Thyroid gland (tissue), 4 donors: ENCODE measurements around the gene BEND2. TPM values are rescaled to one million over a fixed set of nuclear protein-coding genes. Genes with fewer than 3 reads are reported as not detected.
A peak's percentile ranks its signal among the peaks of the same experiment; 100 is the strongest.

ENCODE experiments used
- DNase-seq, 2 donors: peaks; one replicate each; pipeline ENCODE4 v3.0.0-alpha.2; 2019
- H3K27ac ChIP-seq, 3 donors: fragments of 200-600 bp; sonication (generic); 1 replicate in 2 of 3; 2 replicates in 1 of 3; pipeline ENCODE4 v1.5.1; 2016 to 2019; ENCODE audit warnings: mild to moderate bottlenecking in 1 of 3, moderate library complexity in 1 of 3
- H3K27me3 ChIP-seq: fragments of 200-600 bp; sonication (generic); one replicate; pipeline ENCODE4 v1.5.1; 2019
- H3K36me3 ChIP-seq, 2 donors: fragments of 200-600 bp; sonication (generic); one replicate each; pipeline ENCODE4 v1.5.1; 2016 to 2019
- H3K4me1 ChIP-seq, 2 donors: fragments of 200-600 bp; sonication (generic); one replicate each; pipeline ENCODE4 v1.5.1; 2017 to 2019
- H3K4me3 ChIP-seq, 3 donors: fragments of 200-600 bp; sonication (generic); replicated peaks in 1 of 3; 1 replicate in 2 of 3; 2 replicates in 1 of 3; pipeline ENCODE4 v1.5.1; 2016; ENCODE audit warnings: mild to moderate bottlenecking in 1 of 3
- H3K9me3 ChIP-seq: fragments of 200-600 bp; sonication (generic); one replicate; pipeline ENCODE4 v1.5.1; 2017
- POLR2A ChIP-seq, 2 donors: fragments of 450-650 bp; IDR thresholded peaks; one replicate each; pipeline ENCODE4 v1.6.1; 2017; ENCODE audit warnings: antibody characterized with exemption in 2 of 2, mild to moderate bottlenecking in 2 of 2, moderate library complexity in 1 of 2
- WGBS, 2 donors: methylation state at CpG; one replicate each; pipeline ENCODE4 v1.1.5; 2017; 5-methylcytosine and 5-hydroxymethylcytosine counted together
- intact Hi-C: fragments of 100-400 bp; cut with DNase I; formaldehyde crosslinking; loops from one replicate; pipeline ENCODE4 v1.15.1; 2023
- total RNA-seq, 4 donors: library from RNA; depleted of rRNA; stranded (reverse); fragments of >200 nt; gene quantifications; one replicate each; pipeline ENCODE4 v1.2.3, GENCODE V29; 2016
- TF ChIP-seq, protein P1 (sequence below), 6 experiments: fragments of 200-600 bp in 3 of 6; fragments of 450-650 bp in 3 of 6; sonication (generic) in 3 of 6; IDR thresholded peaks; one replicate each; pipeline ENCODE4 v1.5.1; 2016 to 2019; ENCODE audit warnings: antibody characterized with exemption in 6 of 6, mild to moderate bottlenecking in 2 of 6, inconsistent platforms in 1 of 6, moderate library complexity in 1 of 6

The BEND2 gene
- total RNA-seq, 4 donors from 2014 or later: 0.13 TPM; not detected in 3

GRCh38 chrX:18129690-18130089 is 91.0 kb downstream of the BEND2 start:
- WGBS, 2 donors: 54 to 71% methylated on average over 8 of the region's 8 CpGs
- no peak for TF ChIP-seq POLR2A (IDR thresholded peaks at IDR 0.05)
- TF ChIP-seq, protein P1, sequence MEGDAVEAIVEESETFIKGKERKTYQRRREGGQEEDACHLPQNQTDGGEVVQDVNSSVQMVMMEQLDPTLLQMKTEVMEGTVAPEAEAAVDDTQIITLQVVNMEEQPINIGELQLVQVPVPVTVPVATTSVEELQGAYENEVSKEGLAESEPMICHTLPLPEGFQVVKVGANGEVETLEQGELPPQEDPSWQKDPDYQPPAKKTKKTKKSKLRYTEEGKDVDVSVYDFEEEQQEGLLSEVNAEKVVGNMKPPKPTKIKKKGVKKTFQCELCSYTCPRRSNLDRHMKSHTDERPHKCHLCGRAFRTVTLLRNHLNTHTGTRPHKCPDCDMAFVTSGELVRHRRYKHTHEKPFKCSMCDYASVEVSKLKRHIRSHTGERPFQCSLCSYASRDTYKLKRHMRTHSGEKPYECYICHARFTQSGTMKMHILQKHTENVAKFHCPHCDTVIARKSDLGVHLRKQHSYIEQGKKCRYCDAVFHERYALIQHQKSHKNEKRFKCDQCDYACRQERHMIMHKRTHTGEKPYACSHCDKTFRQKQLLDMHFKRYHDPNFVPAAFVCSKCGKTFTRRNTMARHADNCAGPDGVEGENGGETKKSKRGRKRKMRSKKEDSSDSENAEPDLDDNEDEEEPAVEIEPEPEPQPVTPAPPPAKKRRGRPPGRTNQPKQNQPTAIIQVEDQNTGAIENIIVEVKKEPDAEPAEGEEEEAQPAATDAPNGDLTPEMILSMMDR (IDR thresholded peaks at IDR 0.05): no peak
- intact Hi-C loops: no loop called here
- no peak overlapping the region for H3K27ac ChIP-seq
- no peaks in the 10 kb centered on the region for H3K27me3 ChIP-seq
- no peaks in the 10 kb centered on the region for H3K9me3 ChIP-seq
- H3K4me3 ChIP-seq: no peak overlapping the region
- no peak for DNase-seq
- H3K4me1 ChIP-seq: no peaks in the 10 kb centered on the region
- H3K36me3 ChIP-seq: no peaks in the 10 kb centered on the region

GRCh38 chrX:18126971-18127370 is 93.7 kb downstream of the BEND2 start:
- Histone ChIP-seq H3K4me1 (no peaks in the 10 kb centered on the region), H3K9me3 (no peaks in the 10 kb centered on the region), H3K27me3 (no peaks in the 10 kb centered on the region), H3K27ac (no peak overlapping the region), H3K36me3 (no peaks in the 10 kb centered on the region), H3K4me3 (no peak overlapping the region)
- no peak for DNase-seq
- intact Hi-C loops: no loop called here
- TF ChIP-seq, protein P1 (IDR thresholded peaks at IDR 0.05): no peak
- no peak for TF ChIP-seq POLR2A (IDR thresholded peaks at IDR 0.05)

GRCh38 chrX:18119856-18120255 is 100.8 kb downstream of the BEND2 start:
- H3K9me3 ChIP-seq: no peaks in the 10 kb centered on the region
- peak in 1 of 2 donors; percentile 5 for DNase-seq
- H3K36me3 ChIP-seq: no peaks in the 10 kb centered on the region
- TF ChIP-seq POLR2A (IDR thresholded peaks at IDR 0.05): no peak
- TF ChIP-seq, protein P1 (IDR thresholded peaks at IDR 0.05): no peak
- H3K4me3 ChIP-seq: no peak overlapping the region
- no peaks in the 10 kb centered on the region for H3K27me3 ChIP-seq
- no peaks in the 10 kb centered on the region for H3K4me1 ChIP-seq
- intact Hi-C loops: no loop called here
- 94 to 100% methylated on average over 1 to 2 of the region's 2 CpGs for WGBS, 2 donors
- no peak overlapping the region for H3K27ac ChIP-seq

Other genes with a start within 250 kb of the BEND2 start
- gene SCML2, start 133.8 kb upstream of the BEND2 start, total RNA-seq: 1 to 10 TPM; 2.1 to 3.8 (median 3.0) TPM
- gene CDKL5, start 204.7 kb upstream of the BEND2 start, total RNA-seq: 10 to 100 TPM in 2 of 4 donors, 1 to 10 TPM in 2; 8.4 to 14.8 (median 10.0) TPM